IPS-18a (cell line): ENCODE results near the gene RBM26.

Experiments used
- H3K27ac ChIP-seq: one replicate; pipeline ENCODE4 v1.5.1; 2013; ENCODE audit warnings: low read length
- H3K27me3 ChIP-seq: one replicate; pipeline ENCODE4 v1.6.1; 2013; ENCODE audit warnings: mild to moderate bottlenecking, low read length; ENCODE audit not compliant: control insufficient read depth, insufficient read depth
- H3K36me3 ChIP-seq: one replicate; pipeline ENCODE4 v1.6.1; 2013; ENCODE audit warnings: low read depth, low read length; ENCODE audit not compliant: control insufficient read depth
- H3K4me1 ChIP-seq: one replicate; pipeline ENCODE4 v1.6.1; 2013; ENCODE audit warnings: low read depth, low read length; ENCODE audit not compliant: control insufficient read depth
- H3K4me3 ChIP-seq: one replicate; pipeline ENCODE4 v1.5.1; 2013; ENCODE audit warnings: low read length
- H3K9ac ChIP-seq: one replicate; pipeline ENCODE4 v1.6.1; 2013; ENCODE audit warnings: mild to moderate bottlenecking, low read length, moderate library complexity
- H3K9me3 ChIP-seq: one replicate; pipeline ENCODE4 v1.6.1; 2013; ENCODE audit warnings: low read depth, low read length; ENCODE audit not compliant: control insufficient read depth

The RBM26 gene

GRCh38 chr13:79419365-79419764 lies 13.3 kb upstream of the RBM26 start:
- H3K9ac ChIP-seq: no peak overlapping the region
- no peak overlapping the region for H3K27ac ChIP-seq
- H3K9me3 ChIP-seq: no peaks in the 10 kb centered on the region
- H3K4me3 ChIP-seq: no peak overlapping the region
- H3K36me3 ChIP-seq: no peaks in the 10 kb centered on the region
- H3K4me1 ChIP-seq: no peaks in the 10 kb centered on the region
- H3K27me3 ChIP-seq: no peaks in the 10 kb centered on the region

GRCh38 chr13:79417741-79418140 lies 11.7 kb upstream of the RBM26 start:
- H3K27me3 ChIP-seq: no peaks in the 10 kb centered on the region
- no peaks in the 10 kb centered on the region for H3K9me3 ChIP-seq
- H3K36me3 ChIP-seq: no peaks in the 10 kb centered on the region
- no peak overlapping the region for H3K27ac ChIP-seq
- no peaks in the 10 kb centered on the region for H3K4me1 ChIP-seq
- H3K9ac ChIP-seq: no peak overlapping the region
- no peak overlapping the region for H3K4me3 ChIP-seq

DNA sequence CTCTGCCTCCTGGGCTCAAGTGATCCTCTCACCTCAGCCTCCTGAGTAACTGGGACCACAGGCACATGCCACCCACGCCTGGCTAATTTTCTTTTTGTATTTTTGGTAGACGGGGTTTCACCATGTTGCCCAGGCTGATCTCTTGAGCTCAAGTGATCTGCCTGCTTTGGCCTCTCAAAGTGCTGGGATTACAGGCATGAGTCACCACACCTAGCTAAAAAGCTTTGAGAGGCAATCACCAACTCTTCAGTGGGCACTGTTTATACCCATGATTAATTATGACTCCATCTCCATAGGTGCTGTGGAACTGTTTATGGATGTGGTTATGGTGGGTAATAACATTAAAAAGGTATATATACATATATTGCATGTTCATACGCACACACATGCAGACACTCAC lies 7.5 kb upstream of the RBM26 start:
- Histone ChIP-seq H3K36me3 (no peaks in the 10 kb centered on the region), H3K4me3 (no peak overlapping the region), H3K4me1 (no peaks in the 10 kb centered on the region), H3K27ac (no peak overlapping the region), H3K9ac (no peak overlapping the region), H3K9me3 (no peaks in the 10 kb centered on the region), H3K27me3 (no peaks in the 10 kb centered on the region)

GRCh38 chr13:79409828-79410227 lies 3.8 kb upstream of the RBM26 start:
- no peaks in the 10 kb centered on the region for H3K36me3 ChIP-seq
- H3K4me1 ChIP-seq: peaks cover 6% of the 10 kb centered on the region
- H3K27me3 ChIP-seq: no peaks in the 10 kb centered on the region
- no peak overlapping the region for H3K27ac ChIP-seq
- no peak overlapping the region for H3K4me3 ChIP-seq
- H3K9me3 ChIP-seq: no peaks in the 10 kb centered on the region
- no peak overlapping the region for H3K9ac ChIP-seq

DNA sequence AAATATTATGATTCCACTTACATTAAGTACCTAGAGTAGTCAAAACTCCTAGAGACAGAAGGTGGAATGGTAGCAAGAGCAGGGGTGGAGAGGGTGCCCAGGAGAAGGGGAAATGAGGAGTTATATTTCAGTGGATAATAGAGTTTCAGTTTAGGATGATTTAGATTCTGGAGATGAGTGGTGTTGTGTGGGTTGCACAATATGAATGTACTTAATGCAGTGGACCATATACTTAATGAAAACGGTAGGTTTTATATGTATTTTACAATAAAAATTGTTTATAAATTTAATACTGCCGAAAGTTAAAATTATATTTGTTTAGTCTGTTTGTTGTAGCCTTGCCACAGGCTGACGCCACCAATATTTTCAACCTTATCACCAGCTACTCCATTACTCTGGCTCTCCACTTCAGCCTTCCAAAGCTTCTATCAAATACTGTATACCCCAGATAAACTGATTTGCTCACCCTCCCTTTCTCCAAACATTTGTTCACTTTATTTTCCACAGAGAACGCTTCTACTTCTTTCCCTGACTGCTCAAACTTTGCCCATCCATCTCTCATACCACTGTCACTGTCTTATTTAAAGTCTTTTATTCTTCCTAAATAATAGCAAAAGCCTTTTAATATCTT lies 1.4 kb upstream of the RBM26 start:
- no peaks in the 10 kb centered on the region for H3K27me3 ChIP-seq
- peak overlapping the region; percentile 77 for H3K4me3 ChIP-seq
- H3K9ac ChIP-seq: peak overlapping the region; percentile 98
- H3K27ac ChIP-seq: no peak overlapping the region
- peaks cover 21% of the 10 kb centered on the region for H3K4me1 ChIP-seq
- no peaks in the 10 kb centered on the region for H3K36me3 ChIP-seq
- H3K9me3 ChIP-seq: no peaks in the 10 kb centered on the region

DNA sequence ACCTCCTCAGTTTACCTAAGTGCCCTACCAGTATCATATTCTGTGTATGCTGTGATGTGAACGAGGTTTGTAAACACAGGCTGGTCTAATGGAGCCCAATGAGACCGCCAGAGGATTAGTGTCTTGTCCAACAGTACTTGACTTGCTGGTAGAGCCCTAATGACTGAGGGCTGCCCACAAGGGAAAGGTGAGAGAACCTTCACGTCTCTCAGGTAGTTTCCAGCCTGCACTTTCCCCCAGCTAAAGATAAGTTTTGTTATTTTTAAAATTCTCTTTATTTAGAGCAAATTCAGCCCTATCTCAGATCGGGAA lies 498 bp upstream of the RBM26 start:
- peak overlapping the region; percentile 98 for H3K9ac ChIP-seq
- no peaks in the 10 kb centered on the region for H3K9me3 ChIP-seq
- no peaks in the 10 kb centered on the region for H3K36me3 ChIP-seq
- H3K4me1 ChIP-seq: peaks cover 24% of the 10 kb centered on the region
- peak overlapping the region; percentile 77 for H3K4me3 ChIP-seq
- H3K27ac ChIP-seq: peak overlapping the region; percentile 72
- H3K27me3 ChIP-seq: no peaks in the 10 kb centered on the region

GRCh38 chr13:79405501-79405830 lies 589 bp downstream of the RBM26 start:
- Histone ChIP-seq H3K9ac (peak overlapping the region; percentile 98), H3K27ac (peak overlapping the region; percentile 72), H3K27me3 (no peaks in the 10 kb centered on the region), H3K36me3 (no peaks in the 10 kb centered on the region), H3K4me3 (peak overlapping the region; percentile 77), H3K4me1 (peaks cover 29% of the 10 kb centered on the region), H3K9me3 (no peaks in the 10 kb centered on the region)

- Histone ChIP-seq H3K4me1 (peaks cover 29% of the 10 kb centered on the region), H3K36me3 (peaks cover 4% of the 10 kb centered on the region), H3K9me3 (no peaks in the 10 kb centered on the region), H3K27me3 (no peaks in the 10 kb centered on the region), H3K27ac (peak overlapping the region; percentile 72), H3K4me3 (peak overlapping the region; percentile 77), H3K9ac (peak overlapping the region; percentile 98)
Measured at GRCh38 chr13:79404985-79405384, 1.1 kb downstream of the RBM26 start.

- H3K27ac ChIP-seq: no peak overlapping the region
- peaks cover 10% of the 10 kb centered on the region for H3K36me3 ChIP-seq
- peak overlapping the region; percentile 77 for H3K4me3 ChIP-seq
- H3K9ac ChIP-seq: peak overlapping the region; percentile 98
- H3K4me1 ChIP-seq: peaks cover 29% of the 10 kb centered on the region
- H3K27me3 ChIP-seq: no peaks in the 10 kb centered on the region
- H3K9me3 ChIP-seq: no peaks in the 10 kb centered on the region
Measured at GRCh38 chr13:79404361-79404760, 1.7 kb downstream of the RBM26 start.

- peaks cover 29% of the 10 kb centered on the region for H3K4me1 ChIP-seq
- H3K36me3 ChIP-seq: peaks cover 22% of the 10 kb centered on the region
- peak overlapping the region; percentile 21 for H3K27ac ChIP-seq
- peak overlapping the region; percentile 77 for H3K4me3 ChIP-seq
- no peaks in the 10 kb centered on the region for H3K27me3 ChIP-seq
- peak overlapping the region; percentile 98 for H3K9ac ChIP-seq
- H3K9me3 ChIP-seq: no peaks in the 10 kb centered on the region
Measured at GRCh38 chr13:79403113-79403512, 2.9 kb downstream of the RBM26 start.

- H3K9ac ChIP-seq: peak overlapping the region; percentile 98
- peaks cover 29% of the 10 kb centered on the region for H3K4me1 ChIP-seq
- H3K4me3 ChIP-seq: peak overlapping the region; percentile 77
- no peaks in the 10 kb centered on the region for H3K27me3 ChIP-seq
- H3K36me3 ChIP-seq: peaks cover 25% of the 10 kb centered on the region
- H3K27ac ChIP-seq: peak overlapping the region; percentile 21
- H3K9me3 ChIP-seq: no peaks in the 10 kb centered on the region
Measured at GRCh38 chr13:79402679-79403078, 3.4 kb downstream of the RBM26 start.

- Histone ChIP-seq H3K4me1 (peaks cover 28% of the 10 kb centered on the region), H3K27ac (no peak overlapping the region), H3K27me3 (no peaks in the 10 kb centered on the region), H3K9ac (peak overlapping the region; percentile 98), H3K9me3 (no peaks in the 10 kb centered on the region), H3K36me3 (peaks cover 25% of the 10 kb centered on the region), H3K4me3 (no peak overlapping the region)
Measured at GRCh38 chr13:79402074-79402635, 3.9 kb downstream of the RBM26 start.
